ENCODE data around the gene ZNF324.

- no peak for TF ChIP-seq CTCF (optimal IDR thresholded peaks at IDR 0.05 in 1 of 3, IDR thresholded peaks at IDR 0.05 in 1 of 3, conservative IDR thresholded peaks at IDR 0.05 in 1 of 3; ENCODE audit: extremely low read depth in 1 of 3, insufficient read depth in 2 of 3, low read length in 3 of 3)
- TF ChIP-seq EZH2 (IDR thresholded peaks at IDR 0.05; ENCODE audit: low read length), result no peak
Observed at GRCh38 chr19:58473775-58474174, 6.9 kb downstream of the ZNF324 start.
